ENCODE results near the gene ORC6. TPM values are rescaled to one million over a fixed set of nuclear protein-coding genes. Genes with fewer than 3 reads are reported as not detected.
"Not testable (repeated sequence)": the region's sequence is repeated elsewhere in the genome, so short reads cannot be mapped to it uniquely, and the experiment has no call there.

ORC6 gene, protein sequence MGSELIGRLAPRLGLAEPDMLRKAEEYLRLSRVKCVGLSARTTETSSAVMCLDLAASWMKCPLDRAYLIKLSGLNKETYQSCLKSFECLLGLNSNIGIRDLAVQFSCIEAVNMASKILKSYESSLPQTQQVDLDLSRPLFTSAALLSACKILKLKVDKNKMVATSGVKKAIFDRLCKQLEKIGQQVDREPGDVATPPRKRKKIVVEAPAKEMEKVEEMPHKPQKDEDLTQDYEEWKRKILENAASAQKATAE
- total RNA-seq (2014; rRNA removed; shearing (Covaris generic)): 88.0 and 88.2 TPM in 2 replicates

DNA sequence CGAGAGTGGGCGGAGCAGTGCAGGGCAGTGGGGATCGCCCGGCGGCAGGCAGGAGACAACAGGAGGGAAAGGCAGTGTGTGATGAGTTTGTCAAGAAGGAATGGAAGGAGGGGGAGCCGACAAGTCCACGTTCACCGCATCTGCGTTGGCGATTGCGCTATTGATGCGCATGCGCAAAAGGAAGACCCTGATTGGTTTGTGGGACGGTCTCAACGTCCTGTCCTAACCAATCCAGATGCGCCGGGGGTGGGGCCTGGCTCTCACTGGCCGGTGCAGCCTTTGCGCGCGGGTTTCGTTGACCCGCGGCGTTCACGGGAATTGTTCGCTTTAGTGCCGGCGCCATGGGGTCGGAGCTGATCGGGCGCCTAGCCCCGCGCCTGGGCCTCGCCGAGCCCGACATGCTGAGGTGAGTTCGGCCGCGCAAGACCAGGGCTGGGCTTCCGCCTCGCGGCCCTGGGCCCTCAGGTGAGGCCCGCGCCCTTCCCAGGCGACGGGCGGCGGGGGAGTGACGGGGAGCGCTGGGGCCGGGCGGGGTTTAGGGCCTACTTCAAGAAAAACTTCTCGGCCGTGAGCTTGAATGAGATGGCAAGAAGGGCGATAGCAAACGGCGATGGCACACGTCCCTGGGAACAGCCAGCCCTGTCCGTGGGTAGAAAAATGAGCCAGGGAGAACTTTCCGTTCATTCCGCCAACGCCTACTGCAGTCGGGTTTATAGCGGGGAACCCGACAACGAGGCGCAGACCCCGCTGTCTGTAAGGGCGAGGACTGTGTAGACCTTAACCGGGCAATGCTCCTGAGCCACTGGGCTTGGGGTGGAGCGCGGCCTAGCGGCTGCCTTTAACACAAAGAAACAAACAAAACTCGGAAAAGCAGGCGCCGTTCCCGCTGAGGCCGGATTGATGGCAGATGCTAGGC, at the start of gene ORC6:
Gene ORC6, plus strand, starts transcription at position 295 of the 916 bp plus-strand sequence. Its CDS starts 47 bp downstream, at position 342.
- in situ Hi-C loops (cut with HindIII; ENCODE audit: low sequenced_read_pairs): no loop called here
- peak; percentile 97 for DNase-seq (ENCODE audit: low spot score)

DNA sequence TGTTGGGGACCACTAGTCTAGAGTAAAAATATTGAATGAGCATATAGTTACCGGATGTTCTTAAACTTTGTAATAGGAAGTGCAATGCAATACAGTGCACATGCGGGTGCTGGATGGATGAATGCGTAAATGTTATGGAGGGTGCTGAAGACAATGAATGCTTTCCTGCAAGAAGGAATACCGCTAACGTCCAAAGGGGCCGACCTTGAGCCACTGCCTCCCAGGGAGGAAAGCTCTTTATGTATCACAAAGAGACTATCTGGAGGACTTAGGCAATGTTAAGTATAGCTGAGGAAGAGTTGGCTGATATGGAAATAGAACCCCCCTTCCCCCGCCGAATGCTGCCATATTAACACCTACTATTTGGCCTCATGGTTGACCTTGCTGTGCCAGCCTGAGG, 40.8 kb upstream of the ORC6 start:
- in situ Hi-C loops (cut with HindIII; ENCODE audit: low sequenced_read_pairs): no loop called here
- no peak for DNase-seq (ENCODE audit: low spot score)

DNA sequence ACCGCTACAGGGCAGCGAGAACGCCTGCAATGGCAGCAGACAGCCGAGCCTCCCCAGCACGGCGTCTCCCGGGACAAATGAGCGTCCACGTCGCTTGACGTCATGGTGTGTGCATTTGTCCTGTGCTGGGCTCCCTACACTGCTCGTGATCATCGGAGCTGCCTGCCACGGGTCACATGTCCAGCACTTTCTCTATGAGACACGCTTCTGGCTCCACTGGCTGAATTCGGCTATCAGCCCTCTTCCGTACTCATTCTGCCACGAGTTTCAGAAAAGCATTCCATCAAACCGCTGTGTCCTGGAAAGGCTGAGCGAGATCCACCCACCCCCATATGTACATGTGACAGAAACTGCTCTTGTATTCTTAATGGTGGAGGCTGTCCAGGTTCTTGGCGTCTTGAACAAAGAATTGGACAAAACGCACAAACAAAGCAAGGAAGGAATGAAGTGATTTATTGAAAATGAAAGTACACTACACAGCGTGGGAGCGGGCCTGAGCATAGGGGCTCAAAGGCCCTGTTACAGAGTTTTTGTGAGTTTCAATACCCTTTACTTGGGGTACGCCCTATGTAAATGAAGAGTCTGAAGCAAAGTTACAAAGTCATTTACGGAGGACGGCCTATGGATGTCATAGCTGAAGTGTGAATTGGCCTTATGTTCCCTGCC, 39.7 kb upstream of the ORC6 start:
- DNase-seq (ENCODE audit: low spot score): no peak
- in situ Hi-C loops (cut with HindIII; ENCODE audit: low sequenced_read_pairs): no loop called here

GRCh38 chr16:46650254-46650623, 39.2 kb upstream of the ORC6 start:
- DNase-seq (ENCODE audit: low spot score): no peak
- in situ Hi-C loops (cut with HindIII; ENCODE audit: low sequenced_read_pairs): no loop called here

DNA sequence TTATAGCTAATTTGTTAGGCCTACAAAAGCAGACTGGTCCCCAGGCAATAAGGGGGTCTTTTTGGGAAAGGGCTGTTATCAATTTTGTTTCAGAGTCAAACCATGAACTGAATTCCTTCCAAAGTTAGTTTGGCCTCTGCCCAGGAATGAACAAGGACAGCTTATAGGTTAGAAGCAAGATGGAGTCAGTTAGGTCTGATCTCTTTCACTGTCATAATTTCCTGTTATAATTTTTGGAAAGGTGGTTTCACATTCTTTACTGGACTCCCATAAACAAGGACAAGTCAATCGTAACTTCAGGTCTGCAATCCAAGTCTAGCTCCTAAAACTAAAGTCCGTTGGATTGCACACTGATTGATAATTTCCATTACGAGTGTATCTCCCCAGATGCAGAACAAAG, 38.2 kb upstream of the ORC6 start:
- in situ Hi-C loops (cut with HindIII; ENCODE audit: low sequenced_read_pairs): no loop called here
- no peak for DNase-seq (ENCODE audit: low spot score)

DNA sequence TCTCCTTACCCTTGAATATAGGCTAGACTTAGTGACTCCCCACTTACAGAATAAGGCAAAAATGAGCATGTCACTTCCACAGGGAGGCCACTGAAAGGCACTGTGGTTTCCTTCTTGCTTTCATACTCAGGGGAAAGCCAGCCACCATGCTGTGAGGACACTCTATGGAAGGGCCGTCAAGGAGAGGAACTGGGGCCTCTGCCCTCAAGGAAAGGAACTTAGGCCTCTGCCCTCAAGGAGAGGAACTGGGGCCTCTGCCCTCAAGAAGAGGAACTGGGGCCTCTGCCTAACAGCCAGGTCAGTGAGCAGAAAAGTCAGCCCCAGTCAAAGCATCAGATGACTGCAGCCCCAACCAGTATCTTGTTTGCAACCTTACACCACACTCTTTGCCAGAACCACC, 30.5 kb upstream of the ORC6 start:
- in situ Hi-C loops (cut with HindIII; ENCODE audit: low sequenced_read_pairs): no loop called here

DNA sequence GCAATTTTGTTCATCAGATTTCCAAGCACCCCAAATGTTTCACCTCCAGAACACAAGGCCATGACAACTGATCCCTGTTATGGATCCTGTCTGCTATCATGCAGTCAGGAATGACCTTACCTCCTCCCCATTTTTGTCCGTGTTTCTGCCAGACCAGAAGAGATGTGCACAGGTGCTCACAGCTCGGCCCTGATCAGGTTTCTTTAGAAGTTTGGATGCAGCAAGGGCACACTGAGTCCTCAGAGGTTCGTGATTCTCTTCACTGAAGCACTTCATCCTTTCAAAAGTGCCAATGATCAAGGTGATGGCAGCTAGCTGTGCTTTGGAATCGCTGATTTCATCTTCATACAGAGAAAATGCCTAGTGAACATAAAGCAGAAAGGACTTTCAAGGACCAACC, 27.3 kb upstream of the ORC6 start:
- in situ Hi-C loops (cut with HindIII; ENCODE audit: low sequenced_read_pairs): no loop called here
- no peak for DNase-seq (ENCODE audit: low spot score)

More for the DNA sequence above, 30.5 kb upstream of the ORC6 start:
- DNase-seq (ENCODE audit: low spot score): peak; percentile 7

DNA sequence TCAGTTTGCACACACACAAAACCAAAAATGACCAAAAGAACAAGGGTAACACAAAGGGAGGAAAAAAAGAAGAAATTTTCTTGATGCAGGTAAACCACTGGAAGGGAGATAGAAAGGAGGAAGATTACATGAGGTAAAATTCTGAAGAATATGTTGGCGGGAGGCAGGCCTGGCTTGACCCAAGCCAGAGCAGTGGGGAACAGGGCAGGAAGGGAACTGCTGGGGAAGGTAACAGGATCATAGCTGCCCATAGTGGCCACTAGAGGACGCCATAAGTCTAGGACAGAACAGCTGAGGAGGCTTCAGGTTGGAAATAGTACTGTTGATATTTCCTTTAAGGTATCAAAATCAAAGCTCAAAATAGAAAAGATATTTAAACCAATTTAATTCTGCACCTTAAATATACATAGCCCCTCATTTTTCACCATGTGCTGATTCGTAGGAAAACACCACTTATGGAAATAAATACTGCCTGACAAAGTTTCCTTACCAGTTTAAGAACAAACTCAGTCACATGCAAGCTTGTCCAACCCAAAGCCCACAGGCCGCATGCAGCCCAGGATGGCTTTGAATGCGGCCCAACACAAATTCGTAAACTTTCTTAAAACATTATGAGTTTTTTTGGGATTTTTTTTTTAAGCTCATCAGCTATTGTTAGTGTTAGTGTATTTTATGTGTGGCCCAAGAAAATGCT, 16.0 kb upstream of the ORC6 start:
- DNase-seq (ENCODE audit: low spot score): peak; percentile 64
- in situ Hi-C loops (cut with HindIII; ENCODE audit: low sequenced_read_pairs): no loop called here

DNA sequence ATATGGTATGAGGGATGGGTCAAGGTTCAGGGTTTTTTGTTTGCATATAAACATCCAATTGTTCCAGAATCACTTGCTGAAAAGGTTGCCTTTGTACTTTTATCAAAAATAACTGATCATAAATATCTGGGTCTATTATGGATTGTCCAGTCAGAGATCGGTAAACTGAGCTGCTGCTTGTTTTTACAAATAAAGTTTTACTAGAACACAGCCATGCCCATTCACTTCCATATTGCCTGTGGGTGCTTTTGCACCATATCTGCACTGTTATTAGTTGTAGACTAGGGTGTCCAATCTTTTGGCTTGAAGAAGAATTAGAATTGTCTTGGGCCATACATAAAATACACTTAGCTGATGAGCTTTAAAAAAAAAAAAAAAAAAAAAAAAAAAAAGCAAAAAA, 11.5 kb upstream of the ORC6 start:
- in situ Hi-C loops (cut with HindIII; ENCODE audit: low sequenced_read_pairs); DNase-seq (ENCODE audit: low spot score): not testable (repeated sequence)

- in situ Hi-C loops (cut with HindIII; ENCODE audit: low sequenced_read_pairs); DNase-seq (ENCODE audit: low spot score): not testable (repeated sequence)
Measured at GRCh38 chr16:46681867-46682266, 7.6 kb upstream of the ORC6 start.

GRCh38 chr16:46686815-46687473, 2.5 kb upstream of the ORC6 start:
- no peak for DNase-seq (ENCODE audit: low spot score)
- in situ Hi-C loops (cut with HindIII; ENCODE audit: low sequenced_read_pairs): no loop called here

GRCh38 chr16:46687486-46687885, 2.0 kb upstream of the ORC6 start:
- no peak for DNase-seq (ENCODE audit: low spot score)
- in situ Hi-C loops (cut with HindIII; ENCODE audit: low sequenced_read_pairs): no loop called here

DNA sequence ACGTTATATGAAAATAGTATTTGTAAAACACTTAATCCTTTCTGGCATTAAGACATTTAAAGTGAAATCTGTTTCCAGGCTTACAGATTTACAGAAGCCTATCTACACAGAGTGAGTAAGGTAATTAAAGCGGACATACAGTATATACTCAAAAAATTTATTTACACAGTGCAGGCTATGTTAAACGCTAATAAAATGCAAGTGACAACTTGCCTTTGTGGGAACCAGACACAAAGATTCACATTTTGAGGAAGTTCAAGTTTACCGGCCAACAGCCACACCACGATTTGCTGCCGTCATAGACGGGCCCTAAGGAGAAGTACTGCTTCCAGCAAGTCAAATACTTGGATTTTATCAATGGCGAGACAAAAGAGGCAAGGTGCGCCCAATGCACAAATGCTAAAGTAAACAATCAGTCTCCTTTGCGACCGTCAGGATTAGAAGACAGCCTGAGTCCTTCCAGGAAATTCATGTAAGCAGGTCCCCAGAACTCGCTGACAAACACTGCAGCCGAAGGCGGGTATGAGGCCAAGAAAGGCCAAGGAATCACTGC, 1.3 kb upstream of the ORC6 start:
- in situ Hi-C loops (cut with HindIII; ENCODE audit: low sequenced_read_pairs): no loop called here

GRCh38 chr16:46688654-46689364, 650 bp upstream of the ORC6 start, which contains the start of gene VPS35:
Gene VPS35 (minus strand): TSS chr16:46689178. CDS start chr16:46689133, 45 bp downstream.
- in situ Hi-C loops (cut with HindIII; ENCODE audit: low sequenced_read_pairs): no loop called here
- peak; percentile 100 for DNase-seq (ENCODE audit: low spot score)

More for the DNA sequence above, 1.3 kb upstream of the ORC6 start:
- DNase-seq (ENCODE audit: low spot score): peak; percentile 47

GRCh38 chr16:46690281-46691178, 1.1 kb downstream of the ORC6 start:
- DNase-seq (ENCODE audit: low spot score): no peak
- in situ Hi-C loops (cut with HindIII; ENCODE audit: low sequenced_read_pairs): no loop called here

DNA sequence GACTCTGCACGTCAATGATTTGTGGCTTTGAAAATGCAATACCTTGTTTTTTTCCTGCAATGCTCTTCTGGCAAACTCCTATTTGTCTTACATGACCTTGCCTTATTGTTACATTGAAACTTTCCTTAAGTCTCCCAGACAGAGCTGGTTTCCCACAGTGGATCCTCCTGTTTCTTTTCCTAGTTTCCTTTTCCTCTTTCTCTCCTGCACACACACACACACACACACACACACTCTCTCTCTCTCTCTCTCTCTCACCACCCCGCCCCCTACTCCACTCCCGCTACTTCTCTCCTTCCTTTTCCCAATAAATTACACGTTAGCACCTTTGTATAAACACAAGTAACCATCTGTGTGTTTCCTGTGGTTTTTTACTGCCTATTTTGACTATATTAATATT, 2.3 kb downstream of the ORC6 start:
- DNase-seq (ENCODE audit: low spot score): no peak
- in situ Hi-C loops (cut with HindIII; ENCODE audit: low sequenced_read_pairs): no loop called here

- DNase-seq (ENCODE audit: low spot score): no peak
Measured at GRCh38 chr16:46693598-46693997, 4.1 kb downstream of the ORC6 start.

More at GRCh38 chr16:46693598-46693997, 4.1 kb downstream of the ORC6 start:
- in situ Hi-C loops (cut with HindIII; ENCODE audit: low sequenced_read_pairs): no loop called here
